Endothelial cell (in vitro differentiated cells): ENCODE results near the gene NT5C3B. TPM values are rescaled to one million over a fixed set of nuclear protein-coding genes. Genes with fewer than 3 reads are reported as not detected.

Source experiments
- DNase-seq: peaks from one replicate; pipeline ENCODE4 v3.0.0; 2021; ENCODE audit warnings: low spot score
- H3K27ac Mint-ChIP-seq: one replicate; pipeline ENCODE4 v1.8.0; 2021; ENCODE audit warnings: mixed read lengths, inconsistent platforms; ENCODE audit not compliant: unreplicated experiment
- H3K27me3 Mint-ChIP-seq: one replicate; pipeline ENCODE4 v1.8.0; 2021; ENCODE audit warnings: mild to moderate bottlenecking, moderate library complexity, mixed read lengths, inconsistent platforms; ENCODE audit not compliant: unreplicated experiment
- H3K36me3 Mint-ChIP-seq: one replicate; pipeline ENCODE4 v1.8.0; 2021; ENCODE audit warnings: mild to moderate bottlenecking, low read depth, mixed read lengths, inconsistent platforms; ENCODE audit not compliant: unreplicated experiment
- H3K4me1 Mint-ChIP-seq: one replicate; pipeline ENCODE4 v1.8.0; 2021; ENCODE audit warnings: mild to moderate bottlenecking, mixed read lengths, inconsistent platforms; ENCODE audit not compliant: unreplicated experiment
- H3K4me3 Mint-ChIP-seq: one replicate; pipeline ENCODE4 v1.8.0; 2021; ENCODE audit warnings: mild to moderate bottlenecking, mixed read lengths, inconsistent platforms; ENCODE audit not compliant: unreplicated experiment
- H3K9me3 Mint-ChIP-seq: one replicate; pipeline ENCODE4 v1.8.0; 2021; ENCODE audit warnings: mixed read lengths, inconsistent platforms; ENCODE audit not compliant: unreplicated experiment
- CTCF ChIP-seq: fragments of 200-600 bp; sonication (generic); IDR thresholded peaks from one replicate; pipeline ENCODE4 v1.5.0; 2021; ENCODE audit warnings: antibody characterized with exemption; ENCODE audit not compliant: unreplicated experiment
- total RNA-seq: library from RNA; stranded (reverse); fragmentation: NEBNext Ultra II Directional; extraction: Animal tissue kit (Norgen Biotek cat#: 25700); gene quantifications from one replicate; pipeline ENCODE4 v1.2.1, GENCODE V29; 2021; ENCODE audit not compliant: unreplicated experiment

The NT5C3B gene
- total RNA-seq, 1 donor from 2014 or later: 79.9 TPM

- Mint-ChIP-seq H3K27ac (no peak overlapping the region), H3K27me3 (peaks cover 3% of the 10 kb centered on the region), H3K9me3 (no peaks in the 10 kb centered on the region), H3K36me3 (peaks cover 3% of the 10 kb centered on the region), H3K4me3 (peak overlapping the region; percentile 56), H3K4me1 (peaks cover 9% of the 10 kb centered on the region)
- no peak for TF ChIP-seq CTCF
- DNase-seq: no peak
These were observed 18.0 kb downstream of the NT5C3B start for GRCh38 chr17:41818024-41818423.

- Mint-ChIP-seq H3K27ac (no peak overlapping the region), H3K27me3 (peaks cover 6% of the 10 kb centered on the region), H3K36me3 (peaks cover 3% of the 10 kb centered on the region), H3K4me3 (no peak overlapping the region), H3K9me3 (no peaks in the 10 kb centered on the region), H3K4me1 (peaks cover 12% of the 10 kb centered on the region)
- TF ChIP-seq CTCF: no peak
- DNase-seq: no peak
These were observed 19.3 kb downstream of the NT5C3B start for GRCh38 chr17:41816637-41817320.

- no peak for DNase-seq
- Mint-ChIP-seq H3K27ac (no peak overlapping the region), H3K27me3 (peaks cover 11% of the 10 kb centered on the region), H3K4me3 (peak overlapping the region; percentile 95), H3K9me3 (no peaks in the 10 kb centered on the region), H3K4me1 (peaks cover 16% of the 10 kb centered on the region), H3K36me3 (peaks cover 13% of the 10 kb centered on the region)
- no peak for TF ChIP-seq CTCF
These were observed 21.8 kb downstream of the NT5C3B start for GRCh38 chr17:41814195-41814594.

GRCh38 chr17:41813699-41814124, 22.3 kb downstream of the NT5C3B start:
- Mint-ChIP-seq H3K9me3 (no peaks in the 10 kb centered on the region), H3K4me1 (peaks cover 16% of the 10 kb centered on the region), H3K36me3 (peaks cover 13% of the 10 kb centered on the region), H3K27me3 (peaks cover 11% of the 10 kb centered on the region), H3K4me3 (peak overlapping the region; percentile 95), H3K27ac (no peak overlapping the region)
- DNase-seq: no peak
- no peak for TF ChIP-seq CTCF

GRCh38 chr17:41813152-41813680, 22.8 kb downstream of the NT5C3B start:
- Mint-ChIP-seq H3K36me3 (peaks cover 11% of the 10 kb centered on the region), H3K4me3 (peak overlapping the region; percentile 95), H3K9me3 (no peaks in the 10 kb centered on the region), H3K4me1 (peaks cover 16% of the 10 kb centered on the region), H3K27ac (peak overlapping the region; percentile 22), H3K27me3 (peaks cover 11% of the 10 kb centered on the region)
- DNase-seq: no peak
- TF ChIP-seq CTCF: no peak
